Panc1 (cell line): ENCODE results near the gene IL17B. TPM values are rescaled to one million over a fixed set of nuclear protein-coding genes. Genes with fewer than 3 reads are reported as not detected.

Experiments used
- ATAC-seq: fragments of 200-7000 bp; cut with Tn5 transposase; 2 replicates; pipeline ENCODE4 v1.9.1; 2020; ENCODE audit warnings: mild to moderate bottlenecking, moderate library complexity
- BruUV-seq: library from RNA; stranded (reverse); fragments of 400-500 nt; replicated peaks from 2 replicates; lab custom pipeline; 2021; lab: Mats Ljungman, UMichigan
- CTCF ChIA-PET: fragments of 300-600 bp; sonication (Branson Sonifier 250); formaldehyde crosslinking; loops from one replicate; lab custom pipeline; 2022; ENCODE audit warnings: antibody characterized with exemption; lab: Charles Lee
- POLR2A ChIA-PET: fragments of 300-600 bp; sonication (Branson Sonifier 250); formaldehyde crosslinking; loops from one replicate; lab custom pipeline; 2022; ENCODE audit warnings: antibody characterized with exemption; lab: Charles Lee
- DNase-seq: peaks from one replicate; pipeline ENCODE4 v3.0.0-alpha.2; 2010; ENCODE audit warnings: low read depth, low spot score
- H3K27ac ChIP-seq: 2 replicates; pipeline ENCODE4 v1.5.1; 2011; ENCODE audit warnings: mild to moderate bottlenecking, low read length, inconsistent platforms
- H3K27me3 ChIP-seq: fragments of 200-500 bp; sonication (Bioruptor generic); 2 replicates; pipeline ENCODE4 v1.6.0; 2014; ENCODE audit warnings: low read length, inconsistent platforms; ENCODE audit not compliant: control insufficient read depth, insufficient read depth
- H3K36me3 ChIP-seq: fragments of 200-500 bp; sonication (Bioruptor generic); 2 replicates; pipeline ENCODE4 v1.5.1; 2014; ENCODE audit warnings: inconsistent platforms, mild to moderate bottlenecking, low read length, moderate library complexity; ENCODE audit not compliant: control insufficient read depth, insufficient read depth
- H3K4me1 ChIP-seq: 2 replicates; pipeline ENCODE4 v1.5.1; 2011; ENCODE audit warnings: inconsistent platforms, mild to moderate bottlenecking, low read length, moderate library complexity; ENCODE audit not compliant: control insufficient read depth, insufficient read depth
- H3K4me3 ChIP-seq, 2 experiments: 2 replicates each; pipeline ENCODE4 v1.5.1; 2011 to 2012; ENCODE audit warnings: low read depth in 2 of 2, low read length in 2 of 2, mild to moderate bottlenecking in 2 of 2, inconsistent platforms in 1 of 2, moderate library complexity in 1 of 2
- H3K9me3 ChIP-seq: fragments of 200-500 bp; sonication (Bioruptor generic); 2 replicates; pipeline ENCODE4 v1.5.1; 2014; ENCODE audit warnings: low read depth, mild to moderate bottlenecking, inconsistent platforms, low read length, moderate library complexity; ENCODE audit not compliant: control insufficient read depth, insufficient read depth
- POLR2AphosphoS5 ChIP-seq: IDR thresholded peaks from 2 replicates; pipeline ENCODE4 v1.6.1; 2012; ENCODE audit warnings: mild to moderate bottlenecking, low read depth, low read length, moderate library complexity
- SIN3A ChIP-seq: IDR thresholded peaks from 2 replicates; pipeline ENCODE4 v1.6.1; 2012; ENCODE audit warnings: low read depth, mild to moderate bottlenecking, low read length, moderate library complexity, borderline replicate concordance; ENCODE audit not compliant: insufficient read depth
- TCF7L2 ChIP-seq: IDR thresholded peaks from 2 replicates; pipeline ENCODE4 v1.6.1; 2011; ENCODE audit warnings: mild to moderate bottlenecking, low read depth, low read length, inconsistent platforms
- in situ Hi-C: cut with HindIII; loops from 2 replicates; pipeline ENCODE4 v1.10.0; 2016; ENCODE audit warnings: low sequenced_read_pairs, low pct_unique_long_range_greater_than_20kb
- intact Hi-C: fragments of 100-400 bp; cut with micrococcal nuclease; formaldehyde crosslinking; loops from one replicate; pipeline ENCODE4 v1.10.0; 2022; ENCODE audit not compliant: unreplicated experiment
- total RNA-seq: library from RNA; stranded (reverse); gene quantifications from one replicate; pipeline ENCODE4 v1.2.1, GENCODE V29; 2021; ENCODE audit not compliant: unreplicated experiment
- TF ChIP-seq, protein P1 (sequence below), 2 experiments: IDR thresholded peaks; 2 replicates each; pipeline ENCODE4 v1.6.1; 2011 to 2012; ENCODE audit warnings: low read depth in 2 of 2, control low read depth in 1 of 2, low read length in 1 of 2, mild to moderate bottlenecking in 1 of 2, moderate library complexity in 1 of 2; ENCODE audit not compliant: insufficient read depth in 1 of 2
- TF ChIP-seq, protein P2 (sequence below): fragments of 450-650 bp; IDR thresholded peaks from 2 replicates; pipeline ENCODE4 v1.5.1; 2017; ENCODE audit warnings: mild to moderate bottlenecking

The IL17B gene
- total RNA-seq, 1 experiment from 2014 or later = not detected

DNA sequence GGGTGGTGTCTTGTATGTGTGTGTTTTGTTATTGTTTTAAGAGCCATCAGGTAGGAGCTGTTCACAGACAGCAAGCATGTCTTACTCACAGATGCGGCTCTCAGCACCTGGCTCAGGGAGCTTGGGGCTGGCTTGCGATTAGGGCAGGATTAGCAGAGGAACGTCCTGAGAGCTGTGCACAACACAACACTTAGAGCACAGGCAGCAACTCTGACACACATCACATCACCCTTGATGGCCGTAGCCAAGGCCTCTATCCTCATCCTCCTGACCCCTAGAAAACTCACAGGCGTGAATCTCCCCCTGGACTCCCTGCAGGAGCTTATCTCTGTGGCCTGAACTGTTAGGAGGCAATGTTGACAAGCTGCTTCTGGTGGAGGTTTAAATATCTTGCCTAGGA lies 7.1 kb upstream of the IL17B start:
- POLR2A ChIA-PET = no interaction called here
- DNase-seq (no peak), ATAC-seq (no peak)
- no peak for TF ChIP-seq TCF7L2
- TF ChIP-seq, protein P1, sequence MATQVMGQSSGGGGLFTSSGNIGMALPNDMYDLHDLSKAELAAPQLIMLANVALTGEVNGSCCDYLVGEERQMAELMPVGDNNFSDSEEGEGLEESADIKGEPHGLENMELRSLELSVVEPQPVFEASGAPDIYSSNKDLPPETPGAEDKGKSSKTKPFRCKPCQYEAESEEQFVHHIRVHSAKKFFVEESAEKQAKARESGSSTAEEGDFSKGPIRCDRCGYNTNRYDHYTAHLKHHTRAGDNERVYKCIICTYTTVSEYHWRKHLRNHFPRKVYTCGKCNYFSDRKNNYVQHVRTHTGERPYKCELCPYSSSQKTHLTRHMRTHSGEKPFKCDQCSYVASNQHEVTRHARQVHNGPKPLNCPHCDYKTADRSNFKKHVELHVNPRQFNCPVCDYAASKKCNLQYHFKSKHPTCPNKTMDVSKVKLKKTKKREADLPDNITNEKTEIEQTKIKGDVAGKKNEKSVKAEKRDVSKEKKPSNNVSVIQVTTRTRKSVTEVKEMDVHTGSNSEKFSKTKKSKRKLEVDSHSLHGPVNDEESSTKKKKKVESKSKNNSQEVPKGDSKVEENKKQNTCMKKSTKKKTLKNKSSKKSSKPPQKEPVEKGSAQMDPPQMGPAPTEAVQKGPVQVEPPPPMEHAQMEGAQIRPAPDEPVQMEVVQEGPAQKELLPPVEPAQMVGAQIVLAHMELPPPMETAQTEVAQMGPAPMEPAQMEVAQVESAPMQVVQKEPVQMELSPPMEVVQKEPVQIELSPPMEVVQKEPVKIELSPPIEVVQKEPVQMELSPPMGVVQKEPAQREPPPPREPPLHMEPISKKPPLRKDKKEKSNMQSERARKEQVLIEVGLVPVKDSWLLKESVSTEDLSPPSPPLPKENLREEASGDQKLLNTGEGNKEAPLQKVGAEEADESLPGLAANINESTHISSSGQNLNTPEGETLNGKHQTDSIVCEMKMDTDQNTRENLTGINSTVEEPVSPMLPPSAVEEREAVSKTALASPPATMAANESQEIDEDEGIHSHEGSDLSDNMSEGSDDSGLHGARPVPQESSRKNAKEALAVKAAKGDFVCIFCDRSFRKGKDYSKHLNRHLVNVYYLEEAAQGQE (IDR thresholded peaks at IDR 0.05; ENCODE audit: insufficient read depth in 1 of 2, low read depth in 2 of 2, low read length in 1 of 2) = no peak
- no peak for TF ChIP-seq POLR2AphosphoS5
- TF ChIP-seq, protein P2, sequence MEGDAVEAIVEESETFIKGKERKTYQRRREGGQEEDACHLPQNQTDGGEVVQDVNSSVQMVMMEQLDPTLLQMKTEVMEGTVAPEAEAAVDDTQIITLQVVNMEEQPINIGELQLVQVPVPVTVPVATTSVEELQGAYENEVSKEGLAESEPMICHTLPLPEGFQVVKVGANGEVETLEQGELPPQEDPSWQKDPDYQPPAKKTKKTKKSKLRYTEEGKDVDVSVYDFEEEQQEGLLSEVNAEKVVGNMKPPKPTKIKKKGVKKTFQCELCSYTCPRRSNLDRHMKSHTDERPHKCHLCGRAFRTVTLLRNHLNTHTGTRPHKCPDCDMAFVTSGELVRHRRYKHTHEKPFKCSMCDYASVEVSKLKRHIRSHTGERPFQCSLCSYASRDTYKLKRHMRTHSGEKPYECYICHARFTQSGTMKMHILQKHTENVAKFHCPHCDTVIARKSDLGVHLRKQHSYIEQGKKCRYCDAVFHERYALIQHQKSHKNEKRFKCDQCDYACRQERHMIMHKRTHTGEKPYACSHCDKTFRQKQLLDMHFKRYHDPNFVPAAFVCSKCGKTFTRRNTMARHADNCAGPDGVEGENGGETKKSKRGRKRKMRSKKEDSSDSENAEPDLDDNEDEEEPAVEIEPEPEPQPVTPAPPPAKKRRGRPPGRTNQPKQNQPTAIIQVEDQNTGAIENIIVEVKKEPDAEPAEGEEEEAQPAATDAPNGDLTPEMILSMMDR = no peak
- no peak for TF ChIP-seq SIN3A
- CTCF ChIA-PET = no interaction called here
- in situ Hi-C loops (no loop called here), intact Hi-C loops (no loop called here)
- Histone ChIP-seq H3K36me3 (no peaks in the 10 kb centered on the region), H3K4me3 (no peak overlapping the region), H3K4me1 (0 out of 2 replicates have a peak, but pooled peaks cover 3% of the 10 kb centered on the region), H3K9me3 (no peaks in the 10 kb centered on the region), H3K27me3 (no peaks in the 10 kb centered on the region), H3K27ac (no peak overlapping the region)
- no TSS peak for BruUV-seq

DNA sequence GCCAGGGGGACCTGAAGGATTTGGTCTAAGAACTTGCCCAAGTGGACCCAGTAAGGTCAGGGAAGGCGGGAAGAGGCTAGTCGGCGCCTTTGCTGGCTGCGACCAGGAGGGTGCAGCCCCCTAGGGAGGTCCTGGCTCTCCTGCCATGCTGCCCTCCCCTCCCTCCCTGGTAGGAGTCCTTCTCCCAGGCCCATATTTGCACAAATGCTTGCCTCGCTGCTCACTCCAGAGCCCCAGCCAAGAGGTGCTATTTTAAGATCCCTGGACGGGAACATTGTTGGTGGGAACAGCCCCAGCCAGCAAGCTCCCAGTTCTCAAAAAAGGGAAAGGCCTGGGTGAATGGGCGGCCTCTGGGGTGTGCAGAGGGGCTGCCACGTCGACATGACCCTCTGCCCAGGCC lies 4.3 kb upstream of the IL17B start:
- ATAC-seq (no peak), DNase-seq (no peak)
- 0 out of 2 replicates have a peak, but pooled peaks cover 3% of the 10 kb centered on the region for H3K4me1 ChIP-seq
- no peaks in the 10 kb centered on the region for H3K27me3 ChIP-seq
- H3K4me3 ChIP-seq = no peak overlapping the region
- no peak overlapping the region for H3K27ac ChIP-seq
- ChIA-PET POLR2A (no interaction called here), CTCF (interaction anchor here (0.6 kb wide), 1 partner anchor 62 kb away, joined by 4 read pairs; no protein-coding TSS in a partner anchor)
- TF ChIP-seq, protein P1 (IDR thresholded peaks at IDR 0.05; ENCODE audit: insufficient read depth in 1 of 2, low read depth in 2 of 2, low read length in 1 of 2) = no peak
- TF ChIP-seq POLR2AphosphoS5 (no peak), SIN3A (no peak), TCF7L2 (no peak)
- TF ChIP-seq, protein P2 = no peak
- H3K36me3 ChIP-seq = no peaks in the 10 kb centered on the region
- intact Hi-C loops = no loop called here
- H3K9me3 ChIP-seq = no peaks in the 10 kb centered on the region
- in situ Hi-C loops = no loop called here
- no TSS peak for BruUV-seq
